HG02798 (cell line): ENCODE data around the gene QPCT.
"Not testable (repeated sequence)": the region's sequence is repeated elsewhere in the genome, so short reads cannot be mapped to it uniquely, and the experiment has no call there.

ENCODE experiments used
- ATAC-seq: cut with Tn5 transposase; IDR thresholded peaks from one replicate; pipeline ENCODE4 v1.9.1; 2021; ENCODE audit warnings: mild to moderate bottlenecking; ENCODE audit not compliant: unreplicated experiment, poor library complexity

Gene QPCT

DNA sequence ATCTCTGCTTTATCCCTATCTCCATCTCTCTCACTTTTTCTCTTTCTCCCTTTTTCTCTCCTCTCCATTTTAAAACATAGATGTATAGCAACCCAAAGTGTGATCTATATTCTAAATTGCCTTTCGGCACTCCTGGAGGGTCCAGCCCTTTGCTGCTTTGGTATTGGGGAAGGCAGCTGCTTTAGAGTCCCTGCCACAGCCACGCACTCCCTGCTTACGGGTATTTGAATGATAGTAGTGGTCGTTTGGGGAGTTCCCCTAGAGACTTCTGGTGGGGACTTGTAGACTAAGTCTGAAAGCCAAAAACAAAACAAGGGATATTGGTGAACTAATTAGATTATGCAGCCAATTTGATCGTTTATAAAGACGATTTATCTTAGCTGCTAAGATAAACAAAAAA is 11.9 kb downstream of the QPCT start:
- ATAC-seq: no peak

GRCh38 chr2:37357069-37357468 is 12.6 kb downstream of the QPCT start:
- ATAC-seq: no peak

GRCh38 chr2:37357530-37357929 is 13.1 kb downstream of the QPCT start:
- ATAC-seq: no peak

- ATAC-seq: no peak
Measured at GRCh38 chr2:37358466-37358865, 14.0 kb downstream of the QPCT start.

GRCh38 chr2:37361216-37361815 is 16.9 kb downstream of the QPCT start:
- no peak for ATAC-seq

DNA sequence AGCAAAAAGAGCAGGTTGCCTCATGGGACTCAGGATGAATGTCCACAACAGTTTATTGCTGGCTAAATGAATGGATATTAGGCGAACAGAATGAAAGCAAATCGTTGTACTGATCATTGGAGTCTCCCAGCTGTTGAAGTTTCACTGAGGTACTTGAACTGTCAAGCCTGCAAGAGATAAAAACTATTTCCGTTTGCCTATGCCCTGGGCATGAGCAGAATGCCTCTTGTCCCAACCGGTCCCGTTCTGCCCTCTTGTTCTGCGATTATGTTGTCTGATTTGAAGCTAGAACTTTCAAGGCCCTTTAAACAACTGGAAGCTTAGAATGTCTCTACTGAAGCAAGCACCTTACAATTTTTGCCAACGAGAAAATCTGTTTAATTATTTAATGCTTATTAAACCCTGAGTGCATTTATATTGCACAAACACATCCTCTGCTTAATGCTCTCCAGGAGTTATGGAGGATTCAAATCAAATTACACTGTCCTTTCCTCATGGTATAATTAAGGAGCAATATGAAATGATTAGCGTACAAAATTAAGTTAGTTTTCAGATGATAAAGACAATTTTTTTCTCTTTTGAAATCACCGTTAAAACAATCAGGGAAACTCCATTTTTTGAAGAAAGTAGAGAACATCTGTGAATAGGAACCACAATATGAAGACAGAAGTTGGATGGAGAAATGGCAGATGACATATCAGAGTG is 17.7 kb downstream of the QPCT start:
- ATAC-seq: no peak

DNA sequence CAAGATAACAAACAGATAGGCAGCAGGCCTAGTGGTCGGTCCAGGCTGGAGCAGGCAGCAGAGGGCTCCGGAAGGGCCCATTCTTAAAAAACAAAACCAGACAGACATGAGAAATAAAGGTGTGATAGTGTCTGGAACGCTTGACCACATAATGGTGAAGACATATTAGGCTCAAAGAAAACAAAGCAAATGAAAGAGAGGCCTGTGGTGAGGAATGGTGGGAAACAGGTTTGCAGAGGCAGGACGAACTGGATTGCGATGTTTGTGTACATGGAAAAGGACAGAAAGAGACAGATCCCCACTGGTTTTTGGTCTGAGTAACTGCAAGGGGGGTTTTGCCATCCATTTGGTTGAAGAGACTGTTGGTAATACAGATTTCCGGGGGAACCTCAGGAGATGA is 19.9 kb downstream of the QPCT start:
- ATAC-seq: no peak

- ATAC-seq: peak; percentile 79
Measured at GRCh38 chr2:37365669-37366068, 21.2 kb downstream of the QPCT start.

GRCh38 chr2:37366773-37367172 is 22.3 kb downstream of the QPCT start:
- ATAC-seq: no peak

GRCh38 chr2:37367310-37367709 is 22.9 kb downstream of the QPCT start:
- ATAC-seq: no peak

- ATAC-seq: no peak
Measured at GRCh38 chr2:37367984-37368383, 23.6 kb downstream of the QPCT start.

DNA sequence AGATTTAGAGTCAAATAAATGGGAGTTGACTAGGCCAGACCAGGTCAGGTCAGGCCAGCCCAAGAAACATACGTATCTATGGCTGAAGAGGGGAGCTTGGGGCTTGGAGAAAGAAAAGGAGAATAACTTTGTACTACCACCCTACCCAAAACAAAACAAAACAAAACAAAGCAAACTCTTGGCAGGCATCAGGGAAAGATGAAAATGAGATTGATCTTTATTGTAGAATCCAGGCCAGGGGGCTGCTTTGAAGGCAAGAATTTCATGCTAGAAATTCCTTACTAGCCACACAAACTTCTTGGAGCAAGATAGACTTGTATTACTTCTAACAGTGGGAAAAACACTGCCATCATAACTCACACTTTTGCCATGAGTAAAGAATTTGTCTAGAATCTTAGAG is 26.2 kb downstream of the QPCT start:
- no peak for ATAC-seq

DNA sequence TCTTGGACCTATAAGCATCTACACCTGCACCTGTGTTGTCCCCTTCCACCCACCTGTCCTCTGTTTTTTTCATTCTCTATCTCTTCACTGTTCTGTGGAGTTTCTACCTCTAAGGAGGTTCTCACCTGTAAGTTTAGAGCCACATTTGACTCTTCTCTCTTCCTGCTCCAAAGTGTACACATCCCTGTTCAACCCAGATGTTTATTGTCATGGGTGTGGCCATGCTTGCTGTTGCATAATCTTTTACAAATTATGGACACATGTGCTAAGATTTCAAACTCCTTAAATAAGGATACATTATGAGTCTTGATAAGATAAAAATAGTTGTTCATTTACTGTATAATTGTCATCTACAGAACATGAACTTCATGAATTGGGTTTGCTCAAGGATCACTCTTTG is 27.6 kb downstream of the QPCT start:
- no peak for ATAC-seq

DNA sequence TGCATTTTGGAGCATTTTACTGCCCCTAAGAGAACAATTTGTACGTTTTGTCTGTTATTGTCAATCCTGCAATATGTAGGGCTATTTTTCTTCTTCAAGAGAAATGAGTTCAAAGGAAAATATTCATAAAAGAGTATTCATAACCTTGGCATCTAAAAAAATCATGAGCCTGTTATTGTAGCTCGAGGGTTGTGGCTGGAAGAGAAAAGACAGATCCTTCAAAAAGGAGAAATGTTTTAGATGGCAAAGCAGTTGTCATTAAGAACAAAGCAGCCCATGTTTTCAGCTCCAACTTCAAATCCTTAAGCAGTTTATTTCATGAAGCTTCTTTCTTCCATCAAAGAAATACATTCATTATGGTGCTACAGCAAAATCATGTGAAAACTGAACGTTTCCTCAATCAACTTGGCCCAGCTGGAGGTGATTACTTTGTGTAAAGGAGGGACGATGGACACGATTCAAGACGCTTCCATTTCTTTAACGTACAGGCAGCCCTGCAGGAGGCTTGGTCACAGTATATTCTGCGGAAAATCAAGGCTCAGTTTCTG is 31.4 kb downstream of the QPCT start:
- peak; percentile 18 for ATAC-seq

GRCh38 chr2:37376421-37377186 is 32.2 kb downstream of the QPCT start:
- ATAC-seq: peak; percentile 90

DNA sequence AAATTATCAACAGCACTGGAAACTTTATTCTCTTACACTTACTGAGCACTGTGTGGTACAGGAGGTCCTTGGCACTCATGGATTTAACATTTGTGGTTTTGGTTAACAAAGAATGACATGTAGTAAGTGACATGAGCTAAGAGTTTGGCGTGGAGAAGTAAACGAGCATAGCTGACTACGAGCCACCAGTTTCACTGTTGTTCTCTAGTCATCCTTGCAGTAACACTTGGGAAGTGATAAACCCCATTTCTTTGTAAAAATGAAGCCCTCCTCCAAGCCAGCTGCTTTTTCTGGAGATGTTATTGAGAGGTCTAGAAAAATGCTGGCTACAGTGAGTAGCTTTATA is 32.7 kb downstream of the QPCT start:
- peak; percentile 49 for ATAC-seq

DNA sequence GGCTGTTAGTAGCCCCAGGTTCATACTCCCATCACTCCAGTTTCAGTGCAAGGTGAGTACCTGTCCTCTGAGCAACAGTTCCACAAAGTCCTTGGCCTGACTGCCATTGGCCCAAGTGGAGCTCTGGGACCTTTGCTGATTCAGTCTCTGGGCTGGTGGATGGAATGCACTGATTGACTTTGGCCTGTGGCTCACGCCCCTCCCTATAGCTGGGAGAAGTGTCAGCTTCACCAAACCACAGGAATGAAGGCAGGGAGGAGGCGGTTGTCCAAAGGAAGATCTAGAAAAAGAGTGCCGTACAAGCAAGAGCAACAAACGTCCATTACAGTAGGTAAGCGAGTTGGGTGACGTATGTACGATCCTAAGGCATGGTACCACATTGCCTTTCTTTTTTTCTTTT is 34.0 kb downstream of the QPCT start:
- no peak for ATAC-seq

DNA sequence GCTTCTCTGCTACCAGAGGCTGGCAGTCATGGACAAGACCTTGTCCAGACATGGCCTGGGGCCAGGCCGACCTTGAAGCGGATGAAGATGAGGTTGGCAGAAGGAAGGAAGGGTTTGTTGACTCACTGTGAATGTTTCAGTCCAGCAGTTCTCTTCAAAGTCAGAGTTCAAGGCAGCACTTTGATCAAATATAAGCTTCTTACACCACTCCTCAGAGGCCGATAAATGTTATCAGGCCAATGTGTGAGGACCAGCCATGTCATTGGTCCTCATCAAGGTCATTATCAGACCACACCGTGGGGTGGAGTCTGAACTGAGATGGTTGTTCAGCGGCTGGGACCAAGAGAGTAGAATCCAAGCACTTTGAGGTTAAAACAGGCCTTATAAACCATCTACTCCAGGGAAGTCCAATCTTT is 35.5 kb downstream of the QPCT start:
- ATAC-seq: no peak

DNA sequence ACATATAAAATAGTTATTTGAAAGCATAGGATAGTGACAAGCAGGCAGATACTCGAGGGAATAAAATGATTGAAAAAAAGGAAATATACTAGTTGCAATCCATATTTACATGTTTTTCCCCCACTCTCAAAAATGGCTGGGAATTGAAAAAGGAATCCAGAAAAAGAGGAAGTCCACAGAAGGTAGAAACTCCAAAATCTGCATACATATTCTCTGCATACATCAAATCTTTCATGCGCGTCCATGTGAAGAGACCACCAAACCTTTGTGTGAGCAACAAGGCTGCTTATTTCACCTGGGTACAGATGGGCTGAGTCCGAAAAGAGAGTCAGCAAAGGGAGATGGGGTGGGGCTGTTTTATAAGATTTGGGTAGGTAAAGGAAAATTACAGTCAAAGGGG is 36.4 kb downstream of the QPCT start:
- not testable (repeated sequence) for ATAC-seq

DNA sequence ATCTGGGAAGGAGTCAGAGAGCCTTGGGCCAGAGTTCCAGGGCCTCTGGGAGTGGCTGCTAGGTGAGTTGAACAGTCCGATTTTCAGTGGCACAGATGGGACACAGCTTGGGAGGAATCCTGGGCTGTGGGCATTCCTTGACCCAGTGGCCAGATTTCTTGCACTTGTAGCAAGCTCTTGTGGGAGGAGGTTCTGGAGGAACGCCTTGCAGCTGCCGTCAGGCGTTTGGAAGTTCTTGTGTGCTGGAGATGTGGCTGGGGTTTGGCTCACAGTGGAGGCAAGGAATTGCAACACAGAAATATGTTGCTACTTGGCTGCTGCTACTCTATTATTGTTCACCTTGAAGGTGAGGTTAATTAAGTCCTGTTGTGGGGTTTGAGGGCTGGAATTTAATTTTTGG is 39.8 kb downstream of the QPCT start:
- ATAC-seq: not testable (repeated sequence)

- ATAC-seq: no peak
Measured at GRCh38 chr2:37387148-37387835, 42.9 kb downstream of the QPCT start.
